Nephron (organoid): ENCODE measurements around the gene CST1.

Experiments used
- H3K27ac Mint-ChIP-seq, 3 experiments: 2 replicates each; pipeline ENCODE4 v1.8.0; 2020; ENCODE audit warnings: mixed read lengths in 3 of 3, mild to moderate bottlenecking in 2 of 3, moderate library complexity in 1 of 3
- H3K27me3 Mint-ChIP-seq: 2 replicates; pipeline ENCODE4 v1.8.0; 2021; ENCODE audit warnings: low read depth, mild to moderate bottlenecking, moderate library complexity, mixed read lengths
- H3K36me3 Mint-ChIP-seq: 2 replicates; pipeline ENCODE4 v1.8.0; 2020; ENCODE audit warnings: low read depth, mixed read lengths
- H3K4me1 Mint-ChIP-seq: 2 replicates; pipeline ENCODE4 v1.8.0; 2020; ENCODE audit warnings: mixed read lengths
- H3K4me3 Mint-ChIP-seq, 3 experiments: 2 replicates each; pipeline ENCODE4 v1.8.0; 2020; ENCODE audit warnings: mild to moderate bottlenecking in 3 of 3, mixed read lengths in 3 of 3, moderate library complexity in 2 of 3
- H3K9me3 Mint-ChIP-seq: 2 replicates; pipeline ENCODE4 v1.8.0; 2020; ENCODE audit warnings: mixed read lengths
- TF ChIP-seq, protein P1 (sequence below), 3 experiments: fragments of 200-600 bp; sonication (generic); IDR thresholded peaks; one replicate each; pipeline ENCODE4 v1.5.0; 2021; ENCODE audit warnings: antibody characterized with exemption in 3 of 3; ENCODE audit not compliant: unreplicated experiment in 3 of 3

Gene CST1

GRCh38 chr20:23710771-23711170 is 40.0 kb downstream of the CST1 start:
- Mint-ChIP-seq H3K36me3 (no peaks in the 10 kb centered on the region), H3K27ac (no peak overlapping the region), H3K4me1 (no peaks in the 10 kb centered on the region), H3K9me3 (no peaks in the 10 kb centered on the region), H3K27me3 (no peaks in the 10 kb centered on the region), H3K4me3 (no peak overlapping the region)
- TF ChIP-seq, protein P1, sequence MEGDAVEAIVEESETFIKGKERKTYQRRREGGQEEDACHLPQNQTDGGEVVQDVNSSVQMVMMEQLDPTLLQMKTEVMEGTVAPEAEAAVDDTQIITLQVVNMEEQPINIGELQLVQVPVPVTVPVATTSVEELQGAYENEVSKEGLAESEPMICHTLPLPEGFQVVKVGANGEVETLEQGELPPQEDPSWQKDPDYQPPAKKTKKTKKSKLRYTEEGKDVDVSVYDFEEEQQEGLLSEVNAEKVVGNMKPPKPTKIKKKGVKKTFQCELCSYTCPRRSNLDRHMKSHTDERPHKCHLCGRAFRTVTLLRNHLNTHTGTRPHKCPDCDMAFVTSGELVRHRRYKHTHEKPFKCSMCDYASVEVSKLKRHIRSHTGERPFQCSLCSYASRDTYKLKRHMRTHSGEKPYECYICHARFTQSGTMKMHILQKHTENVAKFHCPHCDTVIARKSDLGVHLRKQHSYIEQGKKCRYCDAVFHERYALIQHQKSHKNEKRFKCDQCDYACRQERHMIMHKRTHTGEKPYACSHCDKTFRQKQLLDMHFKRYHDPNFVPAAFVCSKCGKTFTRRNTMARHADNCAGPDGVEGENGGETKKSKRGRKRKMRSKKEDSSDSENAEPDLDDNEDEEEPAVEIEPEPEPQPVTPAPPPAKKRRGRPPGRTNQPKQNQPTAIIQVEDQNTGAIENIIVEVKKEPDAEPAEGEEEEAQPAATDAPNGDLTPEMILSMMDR (IDR thresholded peaks at IDR 0.05; ENCODE audit: unreplicated experiment in 3 of 3): no peak

DNA sequence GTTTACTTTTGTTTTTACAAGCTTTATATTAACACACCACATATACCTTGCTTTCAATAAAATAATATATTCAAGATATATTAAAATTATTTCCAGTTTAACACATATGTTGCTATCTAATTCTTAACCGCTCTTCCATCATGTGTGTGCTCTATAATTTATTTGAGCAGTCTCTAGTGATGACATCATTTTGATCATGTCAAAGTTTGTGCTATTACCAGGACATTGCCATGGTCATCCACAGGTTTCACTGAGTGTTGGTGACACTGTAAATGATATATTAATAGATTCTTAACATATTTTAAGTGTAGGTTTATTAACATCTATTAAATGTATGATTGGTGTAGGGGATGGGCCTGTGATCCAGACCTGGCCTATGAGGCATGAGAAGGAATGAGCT is 44.8 kb downstream of the CST1 start:
- Mint-ChIP-seq H3K27ac (no peak overlapping the region), H3K4me1 (no peaks in the 10 kb centered on the region), H3K36me3 (no peaks in the 10 kb centered on the region), H3K9me3 (no peaks in the 10 kb centered on the region), H3K27me3 (peaks cover 4% of the 10 kb centered on the region), H3K4me3 (no peak overlapping the region)
- TF ChIP-seq, protein P1 (IDR thresholded peaks at IDR 0.05; ENCODE audit: unreplicated experiment in 3 of 3): no peak

DNA sequence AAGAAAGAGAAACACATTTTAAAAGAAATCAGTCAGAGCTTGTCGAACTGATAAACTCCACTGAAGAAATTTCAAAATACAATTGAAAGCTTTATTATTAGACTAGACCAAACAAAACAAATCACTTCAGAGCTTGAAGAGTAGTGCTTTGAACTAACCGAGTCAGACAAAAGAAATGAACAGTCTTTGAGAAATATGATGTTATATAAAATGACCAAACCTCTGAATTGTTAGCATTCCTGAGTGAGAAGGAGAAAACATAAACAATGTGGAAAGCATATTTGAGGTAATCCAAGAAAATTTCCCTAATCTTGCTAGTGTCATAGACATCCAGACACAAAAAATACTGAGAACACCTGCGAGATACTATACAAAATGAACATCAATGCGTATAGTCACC is 48.7 kb downstream of the CST1 start:
- Mint-ChIP-seq H3K36me3 (no peaks in the 10 kb centered on the region), H3K9me3 (no peaks in the 10 kb centered on the region), H3K4me1 (no peaks in the 10 kb centered on the region), H3K27me3 (peaks cover 9% of the 10 kb centered on the region), H3K27ac (no peak overlapping the region), H3K4me3 (no peak overlapping the region)
- TF ChIP-seq, protein P1 (IDR thresholded peaks at IDR 0.05; ENCODE audit: unreplicated experiment in 3 of 3): no peak

DNA sequence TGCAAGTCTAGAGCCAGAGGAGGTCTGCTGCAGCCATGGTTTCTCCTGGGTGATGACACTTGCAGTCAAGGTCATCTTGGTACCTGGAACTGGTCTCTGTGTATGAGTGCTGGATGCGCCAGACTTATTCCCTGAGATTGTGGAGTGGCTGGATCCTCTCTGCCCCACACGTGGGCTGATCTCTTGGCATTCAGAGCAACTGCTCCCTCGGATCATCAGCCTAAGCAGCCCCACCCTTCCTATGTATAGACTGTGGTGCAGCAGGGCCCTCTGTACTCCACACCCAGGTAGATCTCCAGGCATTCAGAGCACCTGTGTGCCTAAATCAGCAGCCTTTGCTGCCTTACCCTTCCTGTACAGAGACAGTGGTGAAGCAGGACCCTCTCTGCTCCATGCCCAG is 49.8 kb downstream of the CST1 start:
- Mint-ChIP-seq H3K4me1 (no peaks in the 10 kb centered on the region), H3K36me3 (no peaks in the 10 kb centered on the region), H3K9me3 (no peaks in the 10 kb centered on the region), H3K27ac (no peak overlapping the region), H3K4me3 (no peak overlapping the region), H3K27me3 (peaks cover 12% of the 10 kb centered on the region)
- TF ChIP-seq, protein P1 (IDR thresholded peaks at IDR 0.05; ENCODE audit: unreplicated experiment in 3 of 3): no peak

GRCh38 chr20:23697947-23698346 is 52.8 kb downstream of the CST1 start:
- Mint-ChIP-seq H3K27me3 (peaks cover 10% of the 10 kb centered on the region), H3K9me3 (no peaks in the 10 kb centered on the region), H3K36me3 (no peaks in the 10 kb centered on the region), H3K4me3 (no peak overlapping the region), H3K27ac (no peak overlapping the region), H3K4me1 (no peaks in the 10 kb centered on the region)
- TF ChIP-seq, protein P1 (IDR thresholded peaks at IDR 0.05; ENCODE audit: unreplicated experiment in 3 of 3): no peak
